K562 (cell line): Measurements from ENCODE around the gene LATS1. TPM values are rescaled to one million over a fixed set of nuclear protein-coding genes. Genes with fewer than 3 reads are reported as not detected.

Source experiments
- ATF2 ChIP-seq: sonication (generic); formaldehyde crosslinking; IDR thresholded peaks from 2 replicates; pipeline ENCODE4 v1.8.1; 2022; ENCODE audit warnings: missing genetic modification reagents
- BCLAF1 ChIP-seq, 2 experiments: fragments of 450-650 bp in 1 of 2; IDR thresholded peaks; 2 replicates each; pipeline ENCODE4 v1.6.1; 2011 to 2017; ENCODE audit warnings: low read depth in 2 of 2, antibody characterized with exemption in 1 of 2, borderline replicate concordance in 1 of 2, low read length in 1 of 2, mild to moderate bottlenecking in 1 of 2, mixed read lengths in 1 of 2; ENCODE audit not compliant: control insufficient read depth in 1 of 2
- ELF4 ChIP-seq: fragments of 450-650 bp; formaldehyde crosslinking; IDR thresholded peaks from 2 replicates; pipeline ENCODE4 v1.4.0; 2022; ENCODE audit warnings: missing genetic modification characterization
- MGA ChIP-seq: fragments of 450-650 bp; IDR thresholded peaks from 2 replicates; pipeline ENCODE4 v1.6.1; 2016; ENCODE audit warnings: mild to moderate bottlenecking, moderate library complexity
- NR1H2 ChIP-seq: sonication (generic); formaldehyde crosslinking; IDR thresholded peaks from 2 replicates; pipeline ENCODE4 v1.4.0; 2020; ENCODE audit warnings: mild to moderate bottlenecking, missing genetic modification reagents
- PTBP1 ChIP-seq: fragments of 200-400 bp; formaldehyde crosslinking; IDR thresholded peaks from 2 replicates; pipeline ENCODE4 v1.6.1; 2017; ENCODE audit warnings: low read depth, low read length
- TBP ChIP-seq: optimal IDR thresholded peaks from 2 replicates; pipeline ENCODE3; 2011; ENCODE audit warnings: low read depth, low read length, improper control_type of control experiment
- ZFP36 ChIP-seq: fragments of 150-350 bp; IDR thresholded peaks from 2 replicates; pipeline ENCODE4 v1.6.1; 2018; ENCODE audit warnings: low read length, low read depth; ENCODE audit not compliant: partially characterized antibody
- ZNF384 ChIP-seq: IDR thresholded peaks from 2 replicates; pipeline ENCODE4 v1.6.1; 2012; ENCODE audit warnings: low read depth, low read length, improper control_type of control experiment
- ZNF717 ChIP-seq: fragments of 250-450 bp; sonication (Bioruptor Pico); IDR thresholded peaks from 2 replicates; pipeline ENCODE4 v1.5.0; 2021
- polyA plus RNA-seq, 8 experiments: library from polyadenylated mRNA; depleted of rRNA in 4 of 8; stranded (reverse) in 5 of 8; unstranded in 3 of 8; fragments of >200 nt; fragmentation: Nextera tagmentation in 2 of 8; fragmentation: Illumina TruSeq in 1 of 8; extraction: Ambion mirVana in 2 of 8; extraction: Trizol in 1 of 8; gene quantifications; 2 replicates each; pipeline versions ENCODE4 v1.2.1 to v1.2.3, GENCODE V29; 2011 to 2014; ENCODE audit warnings: inconsistent platforms in 1 of 8, missing spikeins in 1 of 8
- total RNA-seq, 7 experiments: library from RNA; depleted of rRNA in 6 of 7; stranded (reverse); fragments of >200 nt in 6 of 7; fragmentation: Illumina TruSeq in 2 of 7; extraction: Trizol in 2 of 7; gene quantifications; 2 replicates each; pipeline versions ENCODE4 v1.2.1 to v1.2.3, GENCODE V29; 2011 to 2021; ENCODE audit warnings: low replicate concordance in 1 of 7

Gene LATS1
- total and polyA plus RNA-seq, 9 of the 15 experiments (the other 6 are each of a cell fraction or from before 2014, with no cell fraction given): 5.0 to 36.3 (median 18.4) TPM

DNA sequence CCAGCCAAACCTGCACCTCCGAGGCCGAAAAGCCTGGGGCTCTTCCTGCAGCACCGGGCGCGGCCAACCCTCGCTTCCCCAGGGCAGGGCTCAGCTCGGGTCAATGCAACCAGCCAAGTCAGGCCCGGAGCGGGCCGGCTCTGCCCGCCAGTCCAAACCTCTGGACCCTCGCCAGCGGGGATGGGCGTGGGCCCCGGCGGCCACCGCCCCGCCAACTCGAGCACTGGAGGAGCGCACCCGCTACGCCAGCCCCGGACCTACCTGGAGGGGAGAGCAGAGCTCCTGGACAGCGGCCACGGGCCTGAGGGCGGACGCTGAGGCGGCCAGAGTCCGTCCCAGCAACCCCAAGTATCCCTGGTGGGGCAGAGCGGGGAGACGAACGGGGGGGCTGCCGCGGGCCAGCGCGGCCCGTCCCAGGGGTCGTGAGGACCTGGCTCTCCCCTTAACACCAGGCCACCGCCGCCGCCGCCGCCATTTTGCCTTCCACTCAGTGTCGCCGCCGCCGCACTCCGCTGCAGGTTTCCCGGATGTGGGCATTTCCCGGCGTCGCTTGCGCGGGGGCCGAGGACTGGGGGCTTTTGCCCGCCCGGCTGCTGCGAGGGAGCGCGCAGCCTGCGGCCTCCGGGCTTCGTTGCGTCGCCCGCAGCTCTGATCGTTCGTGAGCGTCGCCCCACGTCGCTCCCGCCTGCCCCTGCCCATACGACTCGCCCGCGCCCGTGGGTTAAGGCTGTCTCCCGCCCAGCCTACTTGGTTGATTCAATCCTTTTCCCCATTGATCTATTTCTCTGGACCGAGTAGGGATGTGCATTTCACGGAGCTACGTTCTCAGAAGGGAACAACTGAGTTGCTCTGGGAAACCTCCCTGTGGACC lies at the start of gene LATS1 (continued):
- TF ChIP-seq ZNF717 (no peak), MGA (peak; percentile 80), ATF2 (CRISPR knock-in tag) (no peak), TBP (peak; percentile 89), ELF4 (CRISPR knock-in tag) (no peak), BCLAF1 (IDR thresholded peaks at IDR 0.05; ENCODE audit: borderline replicate concordance in 1 of 2, control insufficient read depth in 1 of 2, low read depth in 2 of 2, low read length in 1 of 2) (peak in 1 of 2 experiments; percentile 90; a peak in 2 of 4 replicates), ZFP36 (peak; percentile 18), NR1H2 (peak; percentile 43), ZNF384 (no peak), PTBP1 (no peak)
